ENCODE data around the gene SGPP1. TPM values are rescaled to one million over a fixed set of nuclear protein-coding genes. Genes with fewer than 3 reads are reported as not detected.
"Not testable (repeated sequence)": the region's sequence is repeated elsewhere in the genome, so short reads cannot be mapped to it uniquely, and the experiment has no call there.

The SGPP1 gene
- total RNA-seq, 1 experiment from 2014 or later, result 12.5 TPM

DNA sequence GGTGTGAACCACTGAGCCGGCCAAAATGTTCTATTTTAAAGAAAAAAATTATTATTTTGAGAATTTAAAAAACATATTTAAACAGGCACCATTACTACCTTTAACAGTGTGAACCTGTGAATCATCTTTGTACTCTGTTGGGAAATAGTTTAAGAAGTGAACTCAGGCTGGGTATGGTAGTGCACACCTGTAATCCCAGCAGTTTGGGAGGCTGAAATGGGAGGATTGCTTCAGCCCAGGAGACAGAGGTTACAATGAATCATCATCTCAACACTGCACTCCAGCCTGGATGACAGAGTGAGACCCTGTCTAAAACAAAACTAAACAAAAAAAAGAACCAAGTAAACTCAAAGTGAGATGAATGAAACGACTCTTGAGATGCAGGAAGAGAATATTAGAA, 83.1 kb downstream of the SGPP1 start:
- H3K4me3 ChIP-seq (ENCODE audit: insufficient read depth, low read depth, low read length), result no peak overlapping the region
- H3K27me3 ChIP-seq (ENCODE audit: control insufficient read depth, insufficient read depth, low read length), result no peaks in the 10 kb centered on the region
- DNase-seq, result no peak
- H3K36me3 ChIP-seq (replicated peaks; ENCODE audit: control insufficient read depth, insufficient read depth, low read length), result peaks cover 1% of the 10 kb centered on the region; the same call in 1 of the 2 replicates

DNA sequence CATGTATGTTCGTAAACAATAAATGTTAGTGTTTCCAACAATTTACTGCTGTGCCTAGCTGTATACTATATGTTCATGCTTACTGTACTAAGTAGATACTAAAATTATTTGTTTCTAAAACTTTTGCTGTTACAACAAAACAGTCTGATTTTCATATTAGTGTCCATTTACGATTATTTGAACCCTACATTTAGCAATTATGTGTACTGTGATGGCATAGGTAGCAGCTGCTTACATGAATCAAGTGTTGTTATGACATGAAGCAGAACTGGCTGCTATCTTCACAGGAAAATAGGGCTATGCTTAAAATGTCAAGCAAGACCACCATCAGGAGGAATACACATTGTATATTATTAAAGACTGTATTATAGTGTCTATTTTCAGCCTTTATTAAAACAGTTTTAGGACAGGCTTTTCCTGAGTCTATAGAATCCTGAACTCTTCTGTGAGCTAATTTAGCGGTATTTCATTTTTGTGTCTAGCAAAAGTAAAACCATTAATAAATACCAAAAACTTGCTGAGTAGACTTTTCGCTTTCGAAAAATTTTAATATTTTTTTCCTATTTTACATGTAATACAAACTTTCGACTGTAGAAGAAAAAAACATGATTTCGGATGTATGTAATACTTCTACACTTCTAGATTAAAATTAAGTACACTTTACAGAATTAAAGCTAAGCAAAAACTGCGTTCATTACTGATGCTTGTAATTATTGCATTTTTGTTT, 85.0 kb downstream of the SGPP1 start:
- peaks cover 1% of the 10 kb centered on the region; the same call in 1 of the 2 replicates for H3K36me3 ChIP-seq (replicated peaks; ENCODE audit: control insufficient read depth, insufficient read depth, low read length)
- no peak for DNase-seq
- H3K4me3 ChIP-seq (ENCODE audit: insufficient read depth, low read depth, low read length), result peak overlapping the region; percentile 79
- no peaks in the 10 kb centered on the region for H3K27me3 ChIP-seq (ENCODE audit: control insufficient read depth, insufficient read depth, low read length)

DNA sequence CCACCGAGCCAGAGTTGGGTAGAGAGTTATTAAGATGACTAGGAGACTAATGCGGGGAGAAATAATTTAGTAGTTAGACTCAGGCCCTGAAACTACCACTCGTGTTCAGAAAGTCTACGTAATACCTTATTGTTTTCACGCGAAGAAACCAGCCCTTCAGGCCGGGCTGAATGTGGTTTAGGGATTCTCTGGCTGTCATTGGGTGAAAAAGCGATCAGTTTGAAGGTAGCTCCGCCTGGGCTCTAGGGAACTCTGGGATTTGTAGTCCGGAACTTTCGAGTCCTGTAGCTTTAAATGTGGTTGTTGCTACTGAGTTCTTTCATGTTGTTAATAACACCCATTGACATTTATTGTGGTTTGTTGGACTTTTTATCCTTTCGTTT, 85.6 kb downstream of the SGPP1 start:
- peak; percentile 77 for DNase-seq
- H3K27me3 ChIP-seq (ENCODE audit: control insufficient read depth, insufficient read depth, low read length), result no peaks in the 10 kb centered on the region
- peaks cover 1% of the 10 kb centered on the region; the same call in 1 of the 2 replicates for H3K36me3 ChIP-seq (replicated peaks; ENCODE audit: control insufficient read depth, insufficient read depth, low read length)
- peak overlapping the region; percentile 79 for H3K4me3 ChIP-seq (ENCODE audit: insufficient read depth, low read depth, low read length)

DNA sequence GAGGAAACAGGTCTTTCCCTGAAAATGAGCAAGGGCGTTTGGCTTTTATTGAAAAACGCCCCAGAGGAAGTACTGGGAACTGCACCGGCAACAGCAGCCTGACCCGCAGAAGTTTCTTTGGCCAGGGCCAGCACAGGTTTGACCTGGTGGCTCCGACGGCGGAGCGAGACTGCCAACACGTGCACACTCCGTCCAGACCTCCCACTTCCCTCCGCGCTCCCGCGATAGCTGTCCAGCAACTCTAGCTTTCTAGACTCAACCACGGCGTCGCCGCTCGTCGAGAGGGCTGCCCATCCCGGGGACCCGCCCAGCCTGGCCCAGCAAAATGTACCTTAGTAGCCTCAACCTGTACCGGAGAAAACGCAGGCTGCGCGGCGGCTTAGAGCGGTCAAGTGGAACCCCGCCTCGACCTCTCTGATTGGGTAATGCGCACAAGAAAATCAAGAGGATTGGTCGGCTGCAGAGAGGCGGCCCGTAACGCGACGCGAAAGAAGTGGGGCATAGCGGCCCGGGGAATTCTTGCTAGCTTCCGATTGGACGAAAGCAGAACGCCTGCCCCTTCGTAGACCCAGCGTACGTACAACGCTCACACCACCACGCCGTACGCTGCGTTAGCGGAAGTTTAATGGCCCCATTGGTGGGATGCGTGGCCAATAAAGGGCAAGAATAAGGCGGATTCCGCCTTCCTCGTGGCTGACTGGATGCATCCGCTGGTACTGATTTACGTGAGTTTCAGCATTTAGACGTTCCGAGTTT, 86.2 kb downstream of the SGPP1 start, which contains the start of gene WDR89:
Gene WDR89, minus strand, starts transcription at position 399 of the 756 bp plus-strand sequence. CDS start 41,929 bp downstream, outside the sequence.
- Histone ChIP-seq H3K36me3 (replicated peaks; ENCODE audit: control insufficient read depth, insufficient read depth, low read length) (peaks cover 1% of the 10 kb centered on the region; the same call in 1 of the 2 replicates), H3K4me3 (ENCODE audit: insufficient read depth, low read depth, low read length) (peak within 1 kb of the TSS; percentile 79), H3K27me3 (ENCODE audit: control insufficient read depth, insufficient read depth, low read length) (no peaks in the 10 kb centered on the region)
- peak; percentile 91 for DNase-seq

DNA sequence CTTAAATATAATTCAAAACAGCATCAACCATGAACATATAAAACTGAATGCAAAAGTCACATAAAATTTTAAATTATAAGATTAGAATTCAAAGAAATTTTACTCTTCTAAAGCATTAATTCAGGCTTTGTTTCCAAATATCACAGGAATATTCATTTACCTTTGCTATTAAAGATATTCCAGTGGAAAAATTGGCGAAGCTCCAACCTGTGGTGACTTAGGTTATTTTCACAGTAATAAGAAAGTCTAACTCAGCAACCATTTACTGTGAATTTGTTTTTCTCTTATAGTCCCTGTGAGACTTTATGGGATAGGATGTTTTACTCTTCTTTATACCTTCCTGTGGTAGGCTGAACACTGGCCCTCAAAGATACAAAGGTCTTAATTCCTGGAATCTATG, 89.4 kb downstream of the SGPP1 start:
- Histone ChIP-seq H3K27me3 (ENCODE audit: control insufficient read depth, insufficient read depth, low read length) (no peaks in the 10 kb centered on the region), H3K36me3 (replicated peaks; ENCODE audit: control insufficient read depth, insufficient read depth, low read length) (peaks cover 1% of the 10 kb centered on the region; the same call in 1 of the 2 replicates), H3K4me3 (ENCODE audit: insufficient read depth, low read depth, low read length) (no peak overlapping the region)
- no peak for DNase-seq

DNA sequence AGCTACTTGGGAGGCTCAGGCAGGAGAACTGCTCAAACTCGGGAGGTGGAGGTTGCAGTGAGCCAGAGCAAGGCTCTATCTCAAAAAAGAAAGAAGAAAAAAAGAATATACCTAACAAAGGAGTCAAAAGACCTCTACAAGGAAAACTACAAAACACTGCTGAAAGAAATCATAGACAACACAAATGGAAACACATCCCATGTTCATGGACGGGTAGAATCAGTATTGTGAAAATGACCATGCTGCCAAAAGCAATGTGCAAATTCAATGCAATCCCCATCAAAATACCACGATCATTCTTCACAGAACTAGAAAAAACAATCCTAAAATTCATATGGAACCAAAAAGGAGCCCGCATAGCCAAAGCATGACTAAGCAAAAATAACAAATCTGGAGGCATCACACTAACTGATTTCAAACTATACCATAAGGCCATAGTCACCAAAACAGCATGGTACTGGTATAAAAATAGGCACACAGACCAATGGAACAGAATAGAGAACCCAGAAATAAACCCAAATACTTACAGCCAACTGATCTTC, 91.7 kb downstream of the SGPP1 start:
- H3K36me3 ChIP-seq (replicated peaks; ENCODE audit: control insufficient read depth, insufficient read depth, low read length); H3K27me3 ChIP-seq (ENCODE audit: control insufficient read depth, insufficient read depth, low read length); H3K4me3 ChIP-seq (ENCODE audit: insufficient read depth, low read depth, low read length); DNase-seq: not testable (repeated sequence)

Other genes starting within 250 kb of the SGPP1 start
- 18.6 and 29.4 TPM in 2 replicates for gene PPP2R5E, start 184.7 kb downstream of the SGPP1 start, total RNA-seq (2014; rRNA removed; shearing (Covaris generic))
- gene WDR89, start 86.2 kb downstream of the SGPP1 start, total RNA-seq (2014; rRNA removed; shearing (Covaris generic)), result 22.3 and 30.4 TPM in 2 replicates
- 35.3 and 67.3 TPM in 2 replicates for gene SYNE2, start 124.9 kb upstream of the SGPP1 start, total RNA-seq (2014; rRNA removed; shearing (Covaris generic))

Data from H7 (cell line).